CD4-positive, alpha-beta memory T cell (primary cell): Measurements from ENCODE around the gene PRDM8. TPM values are rescaled to one million over a fixed set of nuclear protein-coding genes. Genes with fewer than 3 reads are reported as not detected.
A peak's percentile ranks its signal among the peaks of the same experiment; 100 is the strongest.

Experiments
- CTCF ChIA-PET: fragments of 350-600 bp; sonication (Branson Sonifier 250); formaldehyde crosslinking; loops from one replicate; lab custom pipeline; 2021; ENCODE audit warnings: inconsistent platforms; ENCODE audit not compliant: partially characterized antibody; lab: Charles Lee
- POLR2A ChIA-PET: fragments of 350-600 bp; sonication (Branson Sonifier 250); formaldehyde crosslinking; loops from one replicate; lab custom pipeline; 2021; ENCODE audit not compliant: partially characterized antibody; lab: Charles Lee
- DNase-seq, 5 donors: peaks; one replicate each; pipeline versions ENCODE4 v3.0.0 to v3.0.0-alpha.2; 2020 to 2022; ENCODE audit warnings: mixed read lengths in 1 of 5
- H3K27ac ChIP-seq: one replicate; pipeline ENCODE4 v1.7.0; 2013; ENCODE audit warnings: low read depth, low read length
- H3K27me3 ChIP-seq: 2 replicates; pipeline ENCODE4 v1.7.0; 2013; ENCODE audit warnings: mild to moderate bottlenecking, low read length, moderate library complexity; ENCODE audit not compliant: insufficient read depth
- H3K36me3 ChIP-seq: 2 replicates; pipeline ENCODE4 v1.7.0; 2013; ENCODE audit warnings: mild to moderate bottlenecking, low read length, moderate library complexity; ENCODE audit not compliant: insufficient read depth
- H3K4me1 ChIP-seq: 2 replicates; pipeline ENCODE4 v1.7.0; 2013; ENCODE audit warnings: mild to moderate bottlenecking, low read length, moderate library complexity; ENCODE audit not compliant: insufficient read depth
- H3K4me3 ChIP-seq, 2 donors: one replicate each; pipeline ENCODE4 v1.7.0; 2013; ENCODE audit warnings: low read length in 2 of 2, mild to moderate bottlenecking in 1 of 2
- H3K9me3 ChIP-seq, 2 donors: one replicate each; pipeline ENCODE4 v1.7.0; 2013; ENCODE audit warnings: low read length in 2 of 2, control low read depth in 1 of 2; ENCODE audit not compliant: control insufficient read depth in 1 of 2
- H3K27ac Mint-ChIP-seq, 7 donors: one replicate each; pipeline ENCODE4 v1.8.0; 2020 to 2021; ENCODE audit warnings: mixed read lengths in 7 of 7, mild to moderate bottlenecking in 6 of 7, inconsistent platforms in 3 of 7, moderate library complexity in 3 of 7
- H3K27me3 Mint-ChIP-seq, 2 donors: one replicate each; pipeline ENCODE4 v1.8.0; 2020 to 2021; ENCODE audit warnings: mixed read lengths in 2 of 2
- H3K36me3 Mint-ChIP-seq, 2 donors: one replicate each; pipeline ENCODE4 v1.8.0; 2020 to 2021; ENCODE audit warnings: mixed read lengths in 2 of 2, inconsistent platforms in 1 of 2, mild to moderate bottlenecking in 1 of 2
- H3K4me1 Mint-ChIP-seq, 4 donors: one replicate each; pipeline ENCODE4 v1.8.0; 2020 to 2021; ENCODE audit warnings: mixed read lengths in 4 of 4, mild to moderate bottlenecking in 1 of 4
- H3K4me3 Mint-ChIP-seq, 8 donors: one replicate each; pipeline ENCODE4 v1.8.0; 2020 to 2021; ENCODE audit warnings: mixed read lengths in 8 of 8, mild to moderate bottlenecking in 7 of 8, moderate library complexity in 6 of 8, inconsistent platforms in 3 of 8
- H3K9me3 Mint-ChIP-seq, 8 donors: one replicate each; pipeline ENCODE4 v1.8.0; 2020 to 2021; ENCODE audit warnings: mixed read lengths in 8 of 8, mild to moderate bottlenecking in 5 of 8, inconsistent platforms in 3 of 8, moderate library complexity in 1 of 8
- intact Hi-C: fragments of 100-400 bp; cut with micrococcal nuclease; formaldehyde crosslinking; loops from one replicate; pipeline ENCODE4 v1.15.1; 2023
- polyA plus RNA-seq, 2 donors: library from polyadenylated mRNA; unstranded; fragments of 300-500 nt; fragmentation: Illumina TruSeq; gene quantifications; one replicate each; pipeline ENCODE4 v1.2.3, GENCODE V29; 2021
- total RNA-seq, 2 experiments: library from RNA; stranded (reverse); gene quantifications; one replicate each; pipeline ENCODE4 v1.2.3, GENCODE V29; 2021

Gene PRDM8
- total and polyA plus RNA-seq, 4 experiments from 2014 or later, result 2.1 to 23.0 (median 11.6) TPM

DNA sequence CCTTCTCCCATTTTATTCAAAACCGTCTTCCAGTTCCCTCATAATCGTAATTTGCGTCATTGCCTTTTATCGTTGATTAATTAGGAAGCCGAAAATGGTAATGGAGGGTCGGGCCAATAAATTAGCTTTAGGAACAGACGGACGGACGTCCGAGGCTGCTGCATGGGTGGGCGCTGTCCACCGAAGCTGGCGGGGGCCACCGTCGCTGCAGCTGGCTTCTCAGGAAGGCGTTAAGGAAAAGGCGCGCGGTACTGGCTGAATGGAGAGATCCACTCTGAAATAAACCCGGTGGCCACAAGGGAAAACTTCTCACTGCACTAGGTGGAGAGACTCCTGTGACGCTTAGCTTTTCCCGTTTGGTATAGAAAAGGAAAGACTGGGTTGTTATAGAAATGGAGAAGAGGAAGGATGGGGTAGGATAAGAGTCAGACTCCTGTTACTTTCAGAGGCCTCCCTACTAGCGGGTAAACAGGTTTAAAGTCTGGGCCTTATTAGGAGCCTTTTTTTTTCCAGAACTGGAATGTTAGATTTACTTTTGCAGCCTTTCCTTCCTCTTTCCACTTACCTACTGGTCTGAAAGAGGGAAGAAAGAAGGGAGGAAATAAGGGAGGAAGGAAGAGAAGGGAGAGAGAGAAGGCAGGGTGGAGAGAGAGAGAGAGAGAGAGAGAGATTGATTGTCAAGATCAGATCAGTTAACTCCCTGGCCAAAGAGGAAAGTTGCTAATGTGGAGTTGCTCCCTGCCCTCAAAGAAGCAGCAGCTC, 11.3 kb upstream of the PRDM8 start:
- peaks cover 15 to 16% of the 10 kb centered on the region in 2 donors for H3K36me3 Mint-ChIP-seq
- Histone ChIP-seq H3K4me1 (peaks cover 44% of the 10 kb centered on the region), H3K36me3 (no peaks in the 10 kb centered on the region), H3K27me3 (no peaks in the 10 kb centered on the region), H3K27ac (no peak overlapping the region), H3K9me3 (no peaks in the 10 kb centered on the region), H3K4me3 (peak overlapping the region in 1 of 2 donors; percentile 99)
- H3K4me1 Mint-ChIP-seq, result peaks cover 34 to 59% (median 41%) of the 10 kb centered on the region in 4 donors
- H3K27ac Mint-ChIP-seq, result peak overlapping the region in 6 of 7 donors; percentile 94 to 99 (median 98)
- POLR2A ChIA-PET, result interaction anchor here (0.8 to 12.1 kb wide), 9 partner anchors 13 to 114 kb away, joined by 3 to 185 read pairs (median 26); partner anchors contain the start of genes ANTXR2 and PRDM8
- DNase-seq, result no peak
- peak overlapping the region; percentile 95 to 100 (median 100) for H3K4me3 Mint-ChIP-seq
- intact Hi-C loops, result no loop called here
- no peaks in the 10 kb centered on the region for H3K27me3 Mint-ChIP-seq
- H3K9me3 Mint-ChIP-seq, result no peaks in the 10 kb centered on the region
- CTCF ChIA-PET, result interaction anchor here (0.7 to 14.8 kb wide), 13 partner anchors 12 to 268 kb away, joined by 3 to 291 read pairs (median 5); partner anchors contain the start of genes ANTXR2 and PRDM8

- Histone ChIP-seq H3K36me3 (no peaks in the 10 kb centered on the region), H3K9me3 (no peaks in the 10 kb centered on the region), H3K27me3 (no peaks in the 10 kb centered on the region), H3K4me3 (no peak overlapping the region), H3K27ac (no peak overlapping the region), H3K4me1 (peaks cover 38% of the 10 kb centered on the region)
- H3K27ac Mint-ChIP-seq, result peak overlapping the region in 4 of 7 donors; percentile 17 to 94 (median 23)
- ChIA-PET CTCF (interaction anchor here (0.8 to 14.8 kb wide), 6 partner anchors 11 to 96 kb away, joined by 3 to 291 read pairs (median 64); partner anchors contain the start of gene PRDM8), POLR2A (interaction anchor here (1.2 to 12.1 kb wide), 5 partner anchors 13 to 115 kb away, joined by 3 to 185 read pairs (median 127); partner anchors contain the start of genes ANTXR2 and PRDM8)
- DNase-seq, result no peak
- intact Hi-C loops, result no loop called here
- H3K4me3 Mint-ChIP-seq, result peak overlapping the region in 6 of 8 donors; percentile 9 to 100 (median 37)
- peaks cover 31 to 53% (median 37%) of the 10 kb centered on the region in 4 donors for H3K4me1 Mint-ChIP-seq
- H3K36me3 Mint-ChIP-seq, result peaks cover 15 to 16% of the 10 kb centered on the region in 2 donors
- no peaks in the 10 kb centered on the region for H3K9me3 Mint-ChIP-seq
- no peaks in the 10 kb centered on the region for H3K27me3 Mint-ChIP-seq
Observed at GRCh38 chr4:80186676-80187075, 10.6 kb upstream of the PRDM8 start.

DNA sequence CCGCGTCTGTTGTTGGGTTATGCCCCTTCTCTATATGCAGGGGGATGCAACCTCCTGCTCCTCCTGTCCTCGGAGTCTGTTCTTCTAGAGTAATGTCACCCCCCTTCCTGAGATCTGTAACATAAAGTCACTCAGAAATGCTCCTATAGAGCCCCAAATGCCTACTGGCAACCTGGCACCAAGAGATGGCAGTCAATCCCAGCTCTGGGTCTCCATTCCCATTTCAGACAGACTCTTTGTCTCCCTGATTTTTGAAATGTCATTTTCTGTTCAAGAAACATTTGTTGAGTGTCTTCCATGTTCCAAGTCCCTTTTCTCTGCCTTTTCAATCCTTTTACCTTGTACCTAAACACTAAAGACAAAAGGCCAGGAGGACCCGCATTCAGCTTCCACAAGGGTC, 9.6 kb upstream of the PRDM8 start:
- H3K4me3 Mint-ChIP-seq, result peak overlapping the region in 3 of 8 donors; percentile 35 to 64 (median 56)
- peaks cover 17 to 18% of the 10 kb centered on the region in 2 donors for H3K36me3 Mint-ChIP-seq
- no peaks in the 10 kb centered on the region for H3K27me3 Mint-ChIP-seq
- H3K27ac ChIP-seq, result no peak overlapping the region
- peaks cover 22 to 43% (median 28%) of the 10 kb centered on the region in 4 donors for H3K4me1 Mint-ChIP-seq
- H3K27ac Mint-ChIP-seq, result peak overlapping the region in 2 of 7 donors; percentile 64 to 77
- no peak for DNase-seq
- H3K4me1 ChIP-seq, result peaks cover 28% of the 10 kb centered on the region
- ChIA-PET CTCF (interaction anchor here (1.2 to 14.8 kb wide), 4 partner anchors 10 to 65 kb away, joined by 3 to 291 read pairs (median 172); partner anchors contain the start of gene PRDM8), POLR2A (interaction anchor here (6.9 to 12.1 kb wide), 3 partner anchors 12 to 116 kb away, joined by 60 to 185 read pairs (median 127); partner anchors contain the start of genes ANTXR2 and PRDM8)
- no peaks in the 10 kb centered on the region for H3K27me3 ChIP-seq
- H3K9me3 ChIP-seq, result no peaks in the 10 kb centered on the region
- intact Hi-C loops, result no loop called here
- no peak overlapping the region for H3K4me3 ChIP-seq
- H3K36me3 ChIP-seq, result no peaks in the 10 kb centered on the region
- H3K9me3 Mint-ChIP-seq, result no peaks in the 10 kb centered on the region

DNA sequence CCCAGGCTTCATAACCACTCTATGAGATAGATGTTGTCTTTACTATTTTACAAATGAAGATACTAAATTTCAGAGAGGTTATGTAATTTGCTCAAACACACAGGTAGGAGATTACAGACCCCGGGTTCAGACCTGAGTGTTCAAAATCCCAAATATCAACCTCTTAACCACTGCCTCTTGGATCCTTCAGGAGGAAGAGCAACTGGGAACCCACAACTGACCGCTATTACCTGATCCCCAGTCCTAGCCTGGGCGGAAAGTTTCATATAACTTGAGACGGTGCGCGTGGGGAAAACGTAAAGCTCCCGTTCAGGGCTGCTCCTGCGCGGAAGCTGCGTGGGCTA, 8.9 kb upstream of the PRDM8 start:
- H3K27me3 ChIP-seq, result no peaks in the 10 kb centered on the region
- H3K9me3 ChIP-seq, result no peaks in the 10 kb centered on the region
- H3K4me3 ChIP-seq, result no peak overlapping the region
- peaks cover 20% of the 10 kb centered on the region for H3K4me1 ChIP-seq
- ChIA-PET CTCF (interaction anchor here (1.2 to 14.8 kb wide), 4 partner anchors 10 to 66 kb away, joined by 3 to 291 read pairs (median 172); partner anchors contain the start of gene PRDM8), POLR2A (interaction anchor here (12.1 kb wide), 1 partner anchor 11 kb away, joined by 185 read pairs; the partner anchor contains the start of gene PRDM8)
- H3K36me3 Mint-ChIP-seq, result peaks cover 19 to 21% of the 10 kb centered on the region in 2 donors
- H3K27ac ChIP-seq, result no peak overlapping the region
- no peaks in the 10 kb centered on the region for H3K9me3 Mint-ChIP-seq
- no peak overlapping the region for H3K27ac Mint-ChIP-seq
- intact Hi-C loops, result no loop called here
- H3K36me3 ChIP-seq, result no peaks in the 10 kb centered on the region
- no peaks in the 10 kb centered on the region for H3K27me3 Mint-ChIP-seq
- no peak for DNase-seq
- H3K4me3 Mint-ChIP-seq, result no peak overlapping the region
- peaks cover 15 to 35% (median 23%) of the 10 kb centered on the region in 4 donors for H3K4me1 Mint-ChIP-seq

DNA sequence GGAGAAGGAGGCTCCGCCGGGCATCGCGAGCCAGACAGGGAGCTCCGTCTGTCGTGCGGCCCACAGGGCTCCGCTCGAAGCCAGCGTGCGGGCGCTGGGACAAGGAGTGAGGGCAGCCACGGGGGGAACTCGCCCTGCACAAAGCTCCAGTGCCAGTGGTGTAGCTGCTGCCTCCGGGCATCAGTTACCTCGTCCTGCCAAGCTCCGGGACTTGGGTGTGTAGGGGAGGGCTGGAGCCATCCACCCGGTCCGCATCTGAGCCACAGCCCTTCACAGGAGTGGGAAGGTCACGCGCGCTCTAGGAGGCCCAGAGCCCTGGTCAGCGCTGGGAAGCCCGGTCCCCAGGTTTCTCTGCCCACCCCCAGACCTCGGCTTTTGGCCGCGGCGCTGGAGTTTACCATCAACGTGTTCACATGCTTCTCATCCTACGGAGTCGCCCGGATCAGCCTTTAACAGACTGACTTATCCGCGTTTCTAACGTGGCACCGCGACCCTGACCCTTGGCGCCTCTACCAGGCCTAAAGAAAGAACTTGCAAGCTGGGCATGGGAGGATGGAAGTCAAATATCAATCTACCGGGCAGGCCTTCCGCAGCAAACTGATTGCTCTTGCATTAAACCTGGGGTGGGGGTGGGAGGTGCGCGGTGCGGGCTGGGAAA, 8.4 kb upstream of the PRDM8 start:
- POLR2A ChIA-PET, result interaction anchor here (12.1 kb wide), 1 partner anchor 10 kb away, joined by 185 read pairs; the partner anchor contains the start of gene PRDM8

DNA sequence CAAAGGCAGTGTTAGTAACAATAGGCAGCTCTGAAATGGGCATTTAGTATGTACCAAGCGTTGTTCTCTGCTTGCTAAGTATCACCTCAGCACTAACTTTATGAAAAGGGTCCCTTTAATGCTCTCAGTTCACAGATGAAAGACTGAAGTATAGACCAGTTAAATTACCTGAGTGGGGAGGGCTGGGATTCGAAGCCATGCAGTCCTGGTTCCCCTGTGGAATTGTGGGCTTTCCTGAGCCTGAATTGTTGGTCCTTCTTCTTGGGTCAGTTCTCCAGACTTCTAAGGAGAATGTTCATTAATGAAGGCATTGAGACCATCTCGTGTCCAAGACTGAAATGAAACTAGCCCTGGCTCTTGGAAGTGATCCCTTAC, 7.7 kb upstream of the PRDM8 start:
- H3K9me3 ChIP-seq, result no peaks in the 10 kb centered on the region
- POLR2A ChIA-PET, result interaction anchor here (12.1 kb wide), 1 partner anchor 10 kb away, joined by 185 read pairs; the partner anchor contains the start of gene PRDM8
- no peak for DNase-seq
- intact Hi-C loops, result no loop called here
- Mint-ChIP-seq H3K36me3 (peaks cover 15 to 24% of the 10 kb centered on the region in 2 donors), H3K27ac (no peak overlapping the region), H3K9me3 (no peaks in the 10 kb centered on the region), H3K4me3 (no peak overlapping the region), H3K27me3 (no peaks in the 10 kb centered on the region), H3K4me1 (peaks cover 13 to 29% (median 22%) of the 10 kb centered on the region in 4 donors)
- H3K27ac ChIP-seq, result no peak overlapping the region
- CTCF ChIA-PET, result interaction anchor here (14.8 kb wide), 1 partner anchor 8 kb away, joined by 221 read pairs; the partner anchor contains the start of gene PRDM8
- no peaks in the 10 kb centered on the region for H3K36me3 ChIP-seq
- H3K27me3 ChIP-seq, result no peaks in the 10 kb centered on the region
- H3K4me1 ChIP-seq, result peaks cover 19% of the 10 kb centered on the region
- no peak overlapping the region for H3K4me3 ChIP-seq

More for the DNA sequence above, 8.4 kb upstream of the PRDM8 start:
- Mint-ChIP-seq H3K27ac (peak overlapping the region in 1 of 7 donors; percentile 37), H3K36me3 (peaks cover 19 to 24% of the 10 kb centered on the region in 2 donors), H3K4me3 (no peak overlapping the region), H3K4me1 (peaks cover 15 to 35% (median 23%) of the 10 kb centered on the region in 4 donors), H3K9me3 (no peaks in the 10 kb centered on the region), H3K27me3 (no peaks in the 10 kb centered on the region)
- intact Hi-C loops, result no loop called here
- CTCF ChIA-PET, result interaction anchor here (8.1 to 14.8 kb wide), 3 partner anchors 9 to 60 kb away, joined by 123 to 291 read pairs (median 221); partner anchors contain the start of gene PRDM8
- Histone ChIP-seq H3K27me3 (no peaks in the 10 kb centered on the region), H3K27ac (no peak overlapping the region), H3K4me1 (peaks cover 19% of the 10 kb centered on the region), H3K4me3 (no peak overlapping the region), H3K36me3 (no peaks in the 10 kb centered on the region), H3K9me3 (no peaks in the 10 kb centered on the region)
- no peak for DNase-seq
